Skeletal muscle cell (primary cell): ENCODE data around the gene UBE2U.
"Not testable (repeated sequence)": the region's sequence is repeated elsewhere in the genome, so short reads cannot be mapped to it uniquely, and the experiment has no call there.

Experiments used
- DNase-seq: peaks from one replicate; pipeline ENCODE4 v3.0.0-alpha.2; 2010; ENCODE audit warnings: low read depth
- H3K4me3 ChIP-seq: 2 replicates; pipeline ENCODE4 v1.5.1; 2011; ENCODE audit warnings: low read depth, mild to moderate bottlenecking, control low read depth, low read length, moderate library complexity

The UBE2U gene

DNA sequence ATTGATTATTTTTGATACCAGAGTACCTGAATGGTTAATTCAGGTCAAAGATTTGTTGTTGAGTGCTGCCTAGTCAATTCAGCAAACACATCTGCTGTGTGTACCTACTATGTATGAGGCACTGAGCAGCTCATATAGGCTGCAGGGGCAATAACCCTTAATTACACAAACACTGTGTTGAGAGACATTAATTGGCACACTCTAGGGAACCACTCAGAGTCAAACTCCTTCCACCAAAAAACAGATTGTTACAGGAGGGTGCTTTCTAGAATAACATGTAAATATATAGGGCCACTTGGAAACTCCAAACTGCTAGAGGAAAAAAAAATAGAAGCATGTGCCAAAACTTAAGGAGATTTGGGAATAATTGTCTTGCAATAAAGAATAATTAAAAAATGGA lies 31.3 kb downstream of the UBE2U start:
- DNase-seq: no peak
- H3K4me3 ChIP-seq: no peak overlapping the region

DNA sequence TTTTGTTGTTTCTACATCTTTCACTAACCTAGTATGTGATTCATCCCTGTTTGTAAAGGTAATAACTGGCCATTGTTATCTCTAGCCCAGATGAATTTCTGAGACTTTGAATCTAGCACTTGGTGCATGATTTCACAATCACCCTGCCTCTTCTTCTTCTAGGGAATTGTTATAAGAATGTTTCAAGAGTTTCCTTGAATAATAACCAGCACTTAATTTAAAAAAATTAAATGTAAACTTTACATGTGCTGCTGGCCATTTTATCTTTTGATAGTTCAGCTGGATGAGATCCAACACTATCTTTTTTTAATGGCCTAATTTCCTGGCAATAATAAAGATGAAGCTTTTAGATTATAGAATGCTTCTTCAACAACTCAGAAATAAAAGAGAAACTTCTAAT lies 31.8 kb downstream of the UBE2U start:
- H3K4me3 ChIP-seq: no peak overlapping the region
- DNase-seq: no peak

DNA sequence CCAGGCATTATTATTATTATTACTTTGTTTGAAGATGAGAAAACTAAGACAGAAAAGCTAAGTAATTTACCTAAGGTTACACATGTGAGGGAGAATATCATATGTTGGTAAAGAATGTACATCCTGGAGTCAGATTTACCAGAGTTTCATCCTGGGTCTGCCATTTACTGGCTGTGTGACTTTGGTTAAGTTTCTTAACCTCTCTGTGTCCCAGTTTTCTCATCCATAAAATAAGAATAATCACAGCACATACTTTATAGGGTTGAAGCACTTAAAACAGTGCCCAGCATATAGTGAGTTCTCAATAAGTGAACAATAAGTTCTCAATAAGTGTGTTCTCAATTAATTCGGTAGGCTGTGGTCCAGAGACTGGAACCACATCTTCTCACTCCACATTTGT lies 32.5 kb downstream of the UBE2U start:
- H3K4me3 ChIP-seq: no peak overlapping the region
- DNase-seq: no peak

DNA sequence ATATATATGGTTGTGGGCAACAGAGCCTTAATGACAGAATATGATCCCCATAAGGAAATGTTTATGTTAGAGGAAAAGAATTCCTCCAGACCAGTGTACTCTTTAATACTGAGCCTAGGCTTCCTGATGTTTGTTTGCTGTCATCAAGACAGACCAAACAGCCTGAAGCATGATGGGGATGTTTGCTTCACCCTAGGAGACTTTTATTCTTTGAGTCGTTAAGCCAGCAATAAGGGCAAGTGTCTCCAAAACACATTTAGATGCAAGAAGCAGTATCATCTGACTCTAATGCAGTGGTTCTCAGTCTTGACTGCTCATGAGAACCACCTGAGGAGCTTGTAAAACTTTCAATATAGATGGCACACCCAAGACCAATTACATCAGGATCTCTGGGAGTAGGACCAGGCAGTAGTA lies 33.1 kb downstream of the UBE2U start:
- DNase-seq: no peak
- no peak overlapping the region for H3K4me3 ChIP-seq

DNA sequence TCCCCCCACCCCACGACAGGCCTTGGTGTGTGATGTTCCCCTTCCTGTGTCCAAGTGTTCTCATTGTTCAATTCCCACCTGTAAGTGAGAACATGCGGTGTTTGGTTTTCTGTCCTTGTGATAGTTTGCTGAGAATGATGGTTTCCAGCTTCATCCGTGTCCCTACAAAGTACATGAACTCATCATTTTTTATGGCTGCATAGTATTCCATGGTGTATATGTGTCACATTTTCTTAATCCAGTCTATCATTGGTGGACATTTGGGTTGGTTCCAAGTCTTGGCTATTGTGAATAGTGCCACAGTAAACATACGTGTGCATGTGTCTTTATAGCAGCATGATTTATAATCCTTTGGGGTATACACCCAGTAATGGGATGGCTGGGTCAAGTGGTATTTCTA lies 36.1 kb downstream of the UBE2U start:
- DNase-seq: not testable (repeated sequence)

DNA sequence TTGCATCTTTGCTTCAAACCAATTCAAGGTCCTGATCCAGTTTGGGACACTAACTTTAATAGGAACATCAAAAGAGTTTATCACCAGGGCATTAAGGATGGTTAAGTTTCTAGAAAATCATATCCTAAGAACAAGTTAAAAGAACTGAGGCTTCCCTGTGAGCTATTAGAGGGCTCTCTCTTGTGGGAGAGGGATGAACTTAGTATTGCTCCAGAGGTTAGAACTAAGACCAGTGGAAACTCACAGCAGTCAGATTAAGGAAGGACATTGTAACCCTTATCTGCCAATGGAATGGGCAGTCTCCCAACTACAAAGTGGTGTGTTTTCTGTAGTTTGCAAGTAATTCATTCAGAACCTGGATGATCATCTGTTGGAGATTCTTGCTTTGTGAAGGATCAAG lies 36.8 kb downstream of the UBE2U start:
- no peak for DNase-seq
- no peak overlapping the region for H3K4me3 ChIP-seq

More for the DNA sequence above, 36.1 kb downstream of the UBE2U start:
- H3K4me3 ChIP-seq: not testable (repeated sequence)

DNA sequence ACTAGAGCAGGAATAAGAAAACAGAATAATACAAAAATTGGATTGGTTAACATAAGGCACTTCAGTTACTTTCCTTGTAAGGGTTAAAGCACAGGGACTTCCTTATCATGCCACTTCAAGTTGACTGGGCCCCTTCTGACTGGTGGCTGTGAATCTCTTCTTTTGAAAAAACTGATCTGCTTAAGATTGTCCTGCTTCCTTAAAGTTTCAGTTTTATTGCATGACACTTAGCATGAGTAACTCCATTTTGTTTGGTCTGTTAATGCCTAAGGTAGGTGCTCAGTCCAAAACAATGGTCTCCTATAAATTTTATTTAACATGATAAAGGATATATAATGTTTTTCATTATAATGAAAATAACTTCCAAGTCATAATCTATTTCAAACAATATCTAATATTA lies 37.6 kb downstream of the UBE2U start:
- no peak overlapping the region for H3K4me3 ChIP-seq
- DNase-seq: no peak

DNA sequence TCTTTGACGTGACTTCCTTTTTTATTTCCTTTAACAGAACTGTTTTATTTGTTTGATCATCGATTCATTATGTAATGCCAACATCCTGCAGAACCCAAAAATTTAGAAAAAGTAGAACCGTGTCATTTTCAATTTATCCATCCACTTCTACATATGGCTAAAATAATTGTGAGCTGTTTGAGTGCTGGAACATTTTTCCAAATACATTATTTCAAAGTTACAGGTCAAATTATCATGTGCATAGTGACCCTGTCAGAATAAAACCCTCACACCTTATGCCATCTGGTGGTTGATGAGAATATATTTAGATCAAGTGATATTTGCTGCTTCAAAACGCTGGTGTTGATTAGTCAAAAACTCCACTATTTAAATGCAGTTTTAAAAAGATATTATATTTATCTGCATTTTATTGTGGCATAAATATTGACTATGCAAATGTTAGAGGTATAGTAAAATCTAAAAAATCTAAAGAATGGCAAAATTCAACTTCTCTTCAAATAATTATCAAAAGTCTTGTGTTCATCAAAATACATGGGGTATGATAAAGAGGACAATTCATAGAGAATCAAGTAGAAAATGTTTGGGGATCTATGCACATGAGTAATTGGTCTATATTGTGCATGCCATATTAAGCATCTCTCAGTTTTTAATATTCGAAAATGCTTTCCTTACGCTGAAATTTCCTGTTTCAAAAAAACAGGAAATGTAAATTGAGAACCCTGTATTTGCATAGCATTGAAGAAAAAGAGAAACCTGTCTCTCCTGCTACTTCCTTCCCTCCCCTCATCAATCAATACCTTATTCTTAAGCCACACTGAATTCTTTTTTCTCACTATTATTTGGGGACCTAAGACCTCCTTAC lies 39.7 kb downstream of the UBE2U start:
- no peak for DNase-seq
- H3K4me3 ChIP-seq: no peak overlapping the region

DNA sequence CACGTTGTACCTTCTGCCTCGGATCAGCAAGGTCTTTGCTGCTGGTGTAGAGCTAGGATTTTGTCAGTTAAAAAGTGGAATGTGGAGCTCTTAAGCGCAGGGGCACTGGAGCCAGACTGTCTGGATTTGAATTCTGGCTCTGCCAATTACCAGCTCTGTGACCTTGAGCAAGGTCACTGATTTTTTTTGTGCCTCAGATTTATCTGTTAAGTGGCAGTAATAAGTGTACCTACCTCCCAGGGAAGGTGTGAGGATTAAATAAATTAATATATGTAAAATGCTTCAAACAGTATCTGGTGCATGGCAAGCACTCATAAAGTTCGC lies 40.3 kb downstream of the UBE2U start:
- H3K4me3 ChIP-seq: no peak overlapping the region
- DNase-seq: no peak

DNA sequence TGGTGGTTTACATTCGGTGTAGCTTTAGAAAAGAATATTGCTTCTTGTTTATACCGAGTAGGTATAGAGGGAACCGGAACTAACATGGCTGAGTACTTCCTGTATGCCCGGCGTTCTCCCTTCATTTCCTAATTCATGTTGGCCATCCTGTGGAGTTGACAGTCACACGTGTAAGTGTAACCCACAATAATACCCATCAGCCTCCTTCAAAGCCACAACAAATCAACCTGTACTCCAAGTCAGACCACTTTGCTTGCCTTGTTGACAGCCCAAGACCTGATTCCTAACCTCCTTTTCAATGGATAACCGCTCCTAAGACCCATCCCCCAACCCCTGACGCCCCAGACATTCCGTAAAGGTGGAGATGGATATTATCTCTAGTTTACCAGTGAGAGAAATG lies 42.1 kb downstream of the UBE2U start:
- no peak overlapping the region for H3K4me3 ChIP-seq
- no peak for DNase-seq

DNA sequence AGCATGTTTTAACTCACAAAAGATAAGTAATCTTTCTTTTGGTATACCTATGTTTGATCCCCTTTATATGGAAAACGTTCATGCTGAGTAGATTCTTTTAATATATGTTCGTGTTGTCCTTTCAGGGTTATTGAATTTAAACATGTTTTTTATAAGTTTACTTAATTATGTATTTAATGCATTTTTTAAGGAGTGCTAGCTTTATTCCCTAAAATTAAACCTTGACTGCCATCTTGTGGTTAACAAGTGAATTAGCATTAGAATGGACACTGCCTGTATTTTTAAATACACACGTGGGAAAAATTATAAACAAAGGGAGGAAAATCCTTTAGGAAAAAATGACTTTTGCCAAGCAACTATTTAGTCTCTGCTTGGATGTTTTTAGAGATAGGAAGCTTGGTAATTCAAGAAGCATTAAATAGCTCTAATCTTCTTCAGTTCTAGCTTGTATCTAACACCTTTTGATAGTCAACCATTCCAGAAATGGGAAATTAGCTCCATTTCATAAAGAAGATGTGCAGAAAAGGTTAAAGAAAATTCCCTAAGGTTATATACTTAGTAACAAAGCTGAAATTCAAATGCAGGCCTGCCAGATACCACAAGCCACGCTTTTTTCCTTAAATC lies 43.0 kb downstream of the UBE2U start:
- DNase-seq: no peak

DNA sequence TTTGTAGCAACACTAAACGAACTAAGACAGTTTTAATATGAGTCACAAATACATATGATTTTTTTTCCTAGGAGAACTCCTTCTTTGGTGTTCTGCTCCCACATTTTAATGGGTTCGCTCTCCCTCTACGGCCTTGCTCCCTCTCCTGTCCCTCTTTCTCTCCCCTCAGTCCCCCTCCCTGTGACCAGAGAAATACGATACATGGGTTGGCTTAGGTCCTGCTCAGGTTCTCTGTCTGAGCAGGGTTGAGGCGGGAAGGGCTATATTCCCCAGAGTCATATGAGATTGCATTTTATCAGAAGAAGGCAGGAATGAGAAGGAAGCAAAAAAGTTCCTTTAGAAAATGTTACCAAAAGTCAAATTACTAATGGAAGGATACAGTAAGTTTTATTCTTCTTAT lies 44.6 kb downstream of the UBE2U start:
- DNase-seq: no peak
- no peak overlapping the region for H3K4me3 ChIP-seq

More for the DNA sequence above, 43.0 kb downstream of the UBE2U start:
- no peak overlapping the region for H3K4me3 ChIP-seq

DNA sequence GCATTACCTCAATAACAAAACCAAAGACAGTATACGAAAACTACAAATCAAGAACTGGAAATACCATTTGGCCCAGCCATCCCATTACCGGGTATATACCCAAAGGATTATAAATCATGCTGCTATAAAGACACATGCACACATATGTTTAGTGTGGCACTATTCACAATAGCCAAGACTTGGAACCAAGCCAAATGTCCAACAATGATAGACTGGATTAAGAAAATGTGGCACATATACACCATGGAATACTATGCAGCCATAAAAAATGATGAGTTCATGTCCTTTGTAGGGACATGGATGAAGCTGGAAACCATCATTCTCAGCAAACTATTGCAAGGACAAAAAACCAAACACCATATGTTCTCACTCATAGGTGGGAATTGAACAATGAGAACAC lies 47.0 kb downstream of the UBE2U start:
- DNase-seq, H3K4me3 ChIP-seq: not testable (repeated sequence)

DNA sequence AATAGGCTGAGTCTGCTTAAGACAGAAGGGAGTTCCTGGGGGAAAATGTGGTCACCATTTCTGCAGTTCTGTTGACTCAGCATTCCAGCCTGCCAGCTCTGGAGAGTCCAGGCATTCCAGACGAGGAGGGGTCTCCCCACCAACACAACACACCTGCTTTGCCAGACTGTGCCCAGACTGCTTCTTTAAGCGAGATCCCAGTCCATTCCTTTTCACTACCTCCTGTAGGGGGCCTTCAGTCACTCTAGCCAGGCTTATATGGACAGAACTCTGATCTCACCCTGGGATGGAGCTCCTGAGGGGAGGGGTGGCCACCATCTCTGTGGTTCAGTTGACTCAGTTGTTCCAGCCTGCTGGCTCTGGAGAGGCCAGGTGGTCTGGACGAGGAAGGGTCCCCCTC lies 48.5 kb downstream of the UBE2U start:
- H3K4me3 ChIP-seq: no peak overlapping the region

DNA sequence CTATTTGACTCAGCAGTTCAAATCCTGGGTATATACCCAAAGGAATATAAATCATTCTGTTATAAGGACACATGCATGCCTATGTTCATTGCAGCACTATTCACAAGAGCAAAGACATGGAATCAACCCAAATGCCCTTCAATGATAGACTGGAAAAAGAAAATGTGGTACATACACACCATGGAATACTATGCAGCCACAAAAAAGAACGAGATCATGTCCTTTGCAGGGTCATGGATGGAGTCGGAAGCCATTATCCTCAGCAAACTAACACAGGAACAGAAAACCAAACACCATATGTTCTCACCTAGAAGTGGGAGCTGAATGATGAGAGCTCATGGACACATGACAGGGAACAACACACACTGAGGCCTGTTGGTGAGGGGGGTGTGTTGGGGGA lies 53.8 kb downstream of the UBE2U start:
- not testable (repeated sequence) for DNase-seq

More for the DNA sequence above, 48.5 kb downstream of the UBE2U start:
- DNase-seq: no peak

DNA sequence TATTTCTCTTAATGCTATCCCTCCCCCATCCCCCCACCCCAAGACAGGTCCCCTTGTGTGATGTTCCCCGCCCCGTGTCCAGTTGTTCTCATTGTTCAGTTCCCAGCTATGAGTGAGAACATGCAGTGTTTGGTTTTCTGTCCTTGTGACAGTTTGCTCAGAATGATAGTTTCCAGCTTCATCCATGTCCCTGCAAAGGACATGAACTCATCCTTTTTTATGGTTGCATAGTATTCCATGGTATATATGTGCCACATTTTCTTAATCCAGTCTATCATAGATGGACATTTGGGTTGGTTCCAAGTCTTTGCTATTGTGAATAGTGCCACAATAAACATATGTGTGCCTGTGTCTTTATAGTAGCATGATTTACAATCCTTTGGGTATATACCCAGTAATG lies 55.0 kb downstream of the UBE2U start:
- DNase-seq, H3K4me3 ChIP-seq: not testable (repeated sequence)

More for the DNA sequence above, 53.8 kb downstream of the UBE2U start:
- H3K4me3 ChIP-seq: not testable (repeated sequence)

DNA sequence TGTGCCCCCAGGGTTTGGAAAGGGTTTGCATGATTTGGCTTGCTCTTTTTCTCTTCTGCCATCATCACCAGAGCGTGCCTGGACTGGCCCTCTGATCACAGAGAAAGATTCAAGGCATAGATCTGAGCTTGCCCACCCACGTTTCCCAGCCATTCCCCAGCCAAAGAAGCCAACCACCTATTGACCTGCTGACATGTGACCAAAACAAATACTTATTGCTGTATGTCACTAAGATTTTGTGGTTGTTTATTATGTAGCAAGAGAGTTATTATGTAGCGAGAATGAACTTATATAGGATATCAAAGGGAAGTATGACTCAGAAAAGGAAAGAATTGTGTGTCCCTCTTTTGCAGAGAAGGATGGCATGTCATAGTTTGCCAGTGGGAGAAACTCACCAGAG lies 59.9 kb downstream of the UBE2U start:
- H3K4me3 ChIP-seq: no peak overlapping the region
- DNase-seq: peak; percentile 2

DNA sequence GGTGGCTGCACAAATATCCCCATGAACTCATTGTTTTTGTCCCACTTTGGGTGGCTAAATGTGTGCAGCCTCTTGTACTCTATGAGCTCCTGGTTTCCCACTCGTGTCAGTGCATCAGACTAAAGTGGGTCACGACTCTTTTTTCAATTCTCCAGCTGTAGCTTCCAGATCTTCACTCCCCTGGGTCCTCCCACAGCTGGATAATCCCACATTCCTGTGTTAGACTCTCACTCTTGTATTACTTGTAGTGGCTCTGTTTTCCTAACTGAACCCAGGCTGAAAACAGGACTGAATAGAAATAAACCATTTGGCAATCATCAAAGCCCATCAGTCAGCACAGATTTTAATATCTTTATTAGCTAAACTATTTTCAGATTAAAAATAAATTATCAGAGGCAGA lies 60.4 kb downstream of the UBE2U start:
- DNase-seq: no peak
- H3K4me3 ChIP-seq: no peak overlapping the region

DNA sequence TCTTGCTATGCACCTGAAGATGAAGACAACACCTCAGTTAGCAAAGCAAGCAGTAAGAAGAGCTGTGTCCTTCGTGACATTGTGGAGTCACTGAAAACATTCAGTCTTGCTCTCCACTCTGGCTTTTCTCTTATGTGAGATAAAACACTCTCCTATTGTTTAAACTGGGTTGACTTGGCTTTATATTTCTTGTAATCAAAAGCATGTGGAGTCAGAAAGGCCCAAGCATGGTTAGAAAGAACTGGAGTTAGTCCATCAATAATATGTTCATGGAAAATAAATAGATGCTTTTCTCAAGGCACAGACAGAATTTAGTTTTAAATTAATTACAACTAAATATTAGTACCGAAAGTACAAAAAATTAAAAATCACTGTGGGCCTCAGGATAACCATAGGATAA lies 61.7 kb downstream of the UBE2U start:
- no peak overlapping the region for H3K4me3 ChIP-seq
- DNase-seq: no peak

DNA sequence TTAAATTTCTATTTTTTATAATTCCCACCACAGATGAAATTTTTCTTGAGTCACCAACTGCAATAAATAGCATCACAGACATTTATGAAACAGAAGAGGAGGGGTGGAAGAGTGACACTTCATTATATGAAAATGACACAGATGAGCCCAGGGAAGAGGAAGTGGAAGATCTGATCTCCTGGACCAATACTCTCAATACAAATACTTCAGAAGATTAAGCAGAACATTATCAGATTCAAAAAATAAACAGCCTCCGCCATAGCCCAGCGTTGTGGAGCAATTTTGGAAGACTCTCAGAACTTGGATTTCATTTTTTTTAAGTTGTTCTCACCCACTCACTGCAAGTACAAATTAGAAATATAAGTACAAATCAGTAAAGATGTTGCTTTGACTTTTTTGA lies 63.6 kb downstream of the UBE2U start:
- H3K4me3 ChIP-seq: no peak overlapping the region
- no peak for DNase-seq
